H1 (cell line): ENCODE results near the gene ADGRG2. TPM values are rescaled to one million over a fixed set of nuclear protein-coding genes. Genes with fewer than 3 reads are reported as not detected.

Experiments
- BCL11A ChIP-seq, 2 experiments: IDR thresholded peaks; one replicate each; pipeline ENCODE4 v1.6.1; 2011; ENCODE audit warnings: low read depth in 2 of 2, low read length in 2 of 2, mild to moderate bottlenecking in 2 of 2
- BRCA1 ChIP-seq: IDR thresholded peaks from 2 replicates; pipeline ENCODE4 v1.6.1; 2012; ENCODE audit warnings: low read depth, low read length, improper control_type of control experiment
- CBX5 ChIP-seq: fragments of 300-800, 300-1000 bp; sonication (generic); IDR thresholded peaks from 2 replicates; pipeline ENCODE4 v1.7.1; 2016; ENCODE audit warnings: antibody characterized with exemption, low read length, low read depth
- EGR1 ChIP-seq: IDR thresholded peaks from 2 replicates; pipeline ENCODE4 v1.6.1; 2011; ENCODE audit warnings: low read depth, low read length, borderline replicate concordance
- EP300 ChIP-seq, 2 experiments: IDR thresholded peaks; 1 replicate in 1 of 2; 2 replicates in 1 of 2; pipeline ENCODE4 v1.6.1; 2011 to 2012; ENCODE audit warnings: low read depth in 2 of 2, low read length in 2 of 2, mild to moderate bottlenecking in 2 of 2, borderline replicate concordance in 1 of 2, inconsistent platforms in 1 of 2, moderate library complexity in 1 of 2
- POLR2A ChIP-seq, 2 experiments: IDR thresholded peaks; 1 replicate in 1 of 2; 2 replicates in 1 of 2; pipeline ENCODE4 v1.6.1; 2011; ENCODE audit warnings: low read depth in 2 of 2, low read length in 2 of 2, mild to moderate bottlenecking in 2 of 2; ENCODE audit errors: control extremely low read depth in 1 of 2
- POU5F1 ChIP-seq: IDR thresholded peaks from 2 replicates; pipeline ENCODE4 v1.6.1; 2011; ENCODE audit warnings: low read depth, mild to moderate bottlenecking, low read length, moderate library complexity
- RXRA ChIP-seq: IDR thresholded peaks from 2 replicates; pipeline ENCODE4 v1.6.1; 2011; ENCODE audit warnings: low read depth, mild to moderate bottlenecking, low read length, moderate library complexity; ENCODE audit not compliant: insufficient read depth
- SP4 ChIP-seq: IDR thresholded peaks from 2 replicates; pipeline ENCODE4 v1.6.1; 2012; ENCODE audit warnings: low read length, inconsistent platforms
- TBP ChIP-seq: IDR thresholded peaks from 2 replicates; pipeline ENCODE4 v1.6.1; 2011; ENCODE audit warnings: low read depth, low read length, improper control_type of control experiment
- YY1 ChIP-seq: IDR thresholded peaks from 2 replicates; pipeline ENCODE4 v1.6.1; 2011; ENCODE audit warnings: low read depth, mild to moderate bottlenecking, low read length
- polyA plus RNA-seq, 7 experiments: library from polyadenylated mRNA; depleted of rRNA in 3 of 7; stranded (reverse) in 5 of 7; unstranded in 2 of 7; fragments of >200 nt in 5 of 7; fragments of 200-250 nt in 2 of 7; gene quantifications; 1 replicate in 5 of 7; 2 replicates in 1 of 7; 4 replicates in 1 of 7; pipeline versions ENCODE4 v1.2.1 to v1.2.3, GENCODE V29; 2011 to 2013; ENCODE audit warnings: missing spikeins in 2 of 7, mixed read lengths in 2 of 7
- total RNA-seq: library from RNA; stranded (reverse); fragmentation: NEBNext Ultra II Directional; extraction: Animal tissue kit (Norgen Biotek cat#: 25700); gene quantifications from 2 replicates; pipeline ENCODE4 v1.2.1, GENCODE V29; 2021
- TF ChIP-seq, protein P1 (sequence below): fragments of 300-600 bp; sonication (generic); IDR thresholded peaks from 2 replicates; pipeline ENCODE4 v1.7.1; 2012; ENCODE audit warnings: low read length, moderate library complexity, mild to moderate bottlenecking, inconsistent platforms; ENCODE audit not compliant: insufficient replicate concordance

The ADGRG2 gene
- total and polyA plus RNA-seq, 2 of the 8 experiments (the other 6 are each of a cell fraction or from before 2014, with no cell fraction given) = 8.9 to 13.3 TPM

DNA sequence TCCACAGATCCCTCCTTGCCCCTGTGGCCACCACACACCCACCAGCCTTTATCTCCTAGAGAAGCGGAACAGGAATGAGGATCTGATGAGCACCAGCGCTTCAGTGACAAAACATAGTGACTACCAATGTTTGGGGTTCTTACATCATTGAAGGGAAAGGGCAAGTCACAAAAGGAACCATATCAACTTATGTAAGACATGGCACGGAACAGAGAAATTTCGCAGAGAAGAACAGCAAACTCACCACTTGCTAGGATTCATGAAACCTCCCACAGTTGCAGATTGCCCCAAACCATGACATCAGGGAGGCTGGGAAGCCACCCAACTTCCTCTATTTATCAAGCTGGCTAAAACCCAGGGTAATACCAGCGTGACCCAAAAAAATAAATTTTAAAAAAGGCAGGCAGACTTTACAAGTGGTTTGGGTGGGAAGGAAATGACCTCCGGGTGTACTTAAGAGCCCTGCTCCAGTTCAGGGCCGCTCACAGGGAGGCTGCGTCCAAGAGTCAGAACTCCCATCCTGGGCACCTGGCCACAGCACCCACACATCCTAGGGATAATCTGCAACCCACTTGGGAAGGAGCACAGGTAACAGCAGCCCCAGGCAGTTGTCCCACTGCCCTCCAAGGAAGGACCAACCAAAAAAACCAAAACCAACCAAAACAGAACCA is 36.0 kb downstream of the ADGRG2 start (continued):
- TF ChIP-seq, protein P1, sequence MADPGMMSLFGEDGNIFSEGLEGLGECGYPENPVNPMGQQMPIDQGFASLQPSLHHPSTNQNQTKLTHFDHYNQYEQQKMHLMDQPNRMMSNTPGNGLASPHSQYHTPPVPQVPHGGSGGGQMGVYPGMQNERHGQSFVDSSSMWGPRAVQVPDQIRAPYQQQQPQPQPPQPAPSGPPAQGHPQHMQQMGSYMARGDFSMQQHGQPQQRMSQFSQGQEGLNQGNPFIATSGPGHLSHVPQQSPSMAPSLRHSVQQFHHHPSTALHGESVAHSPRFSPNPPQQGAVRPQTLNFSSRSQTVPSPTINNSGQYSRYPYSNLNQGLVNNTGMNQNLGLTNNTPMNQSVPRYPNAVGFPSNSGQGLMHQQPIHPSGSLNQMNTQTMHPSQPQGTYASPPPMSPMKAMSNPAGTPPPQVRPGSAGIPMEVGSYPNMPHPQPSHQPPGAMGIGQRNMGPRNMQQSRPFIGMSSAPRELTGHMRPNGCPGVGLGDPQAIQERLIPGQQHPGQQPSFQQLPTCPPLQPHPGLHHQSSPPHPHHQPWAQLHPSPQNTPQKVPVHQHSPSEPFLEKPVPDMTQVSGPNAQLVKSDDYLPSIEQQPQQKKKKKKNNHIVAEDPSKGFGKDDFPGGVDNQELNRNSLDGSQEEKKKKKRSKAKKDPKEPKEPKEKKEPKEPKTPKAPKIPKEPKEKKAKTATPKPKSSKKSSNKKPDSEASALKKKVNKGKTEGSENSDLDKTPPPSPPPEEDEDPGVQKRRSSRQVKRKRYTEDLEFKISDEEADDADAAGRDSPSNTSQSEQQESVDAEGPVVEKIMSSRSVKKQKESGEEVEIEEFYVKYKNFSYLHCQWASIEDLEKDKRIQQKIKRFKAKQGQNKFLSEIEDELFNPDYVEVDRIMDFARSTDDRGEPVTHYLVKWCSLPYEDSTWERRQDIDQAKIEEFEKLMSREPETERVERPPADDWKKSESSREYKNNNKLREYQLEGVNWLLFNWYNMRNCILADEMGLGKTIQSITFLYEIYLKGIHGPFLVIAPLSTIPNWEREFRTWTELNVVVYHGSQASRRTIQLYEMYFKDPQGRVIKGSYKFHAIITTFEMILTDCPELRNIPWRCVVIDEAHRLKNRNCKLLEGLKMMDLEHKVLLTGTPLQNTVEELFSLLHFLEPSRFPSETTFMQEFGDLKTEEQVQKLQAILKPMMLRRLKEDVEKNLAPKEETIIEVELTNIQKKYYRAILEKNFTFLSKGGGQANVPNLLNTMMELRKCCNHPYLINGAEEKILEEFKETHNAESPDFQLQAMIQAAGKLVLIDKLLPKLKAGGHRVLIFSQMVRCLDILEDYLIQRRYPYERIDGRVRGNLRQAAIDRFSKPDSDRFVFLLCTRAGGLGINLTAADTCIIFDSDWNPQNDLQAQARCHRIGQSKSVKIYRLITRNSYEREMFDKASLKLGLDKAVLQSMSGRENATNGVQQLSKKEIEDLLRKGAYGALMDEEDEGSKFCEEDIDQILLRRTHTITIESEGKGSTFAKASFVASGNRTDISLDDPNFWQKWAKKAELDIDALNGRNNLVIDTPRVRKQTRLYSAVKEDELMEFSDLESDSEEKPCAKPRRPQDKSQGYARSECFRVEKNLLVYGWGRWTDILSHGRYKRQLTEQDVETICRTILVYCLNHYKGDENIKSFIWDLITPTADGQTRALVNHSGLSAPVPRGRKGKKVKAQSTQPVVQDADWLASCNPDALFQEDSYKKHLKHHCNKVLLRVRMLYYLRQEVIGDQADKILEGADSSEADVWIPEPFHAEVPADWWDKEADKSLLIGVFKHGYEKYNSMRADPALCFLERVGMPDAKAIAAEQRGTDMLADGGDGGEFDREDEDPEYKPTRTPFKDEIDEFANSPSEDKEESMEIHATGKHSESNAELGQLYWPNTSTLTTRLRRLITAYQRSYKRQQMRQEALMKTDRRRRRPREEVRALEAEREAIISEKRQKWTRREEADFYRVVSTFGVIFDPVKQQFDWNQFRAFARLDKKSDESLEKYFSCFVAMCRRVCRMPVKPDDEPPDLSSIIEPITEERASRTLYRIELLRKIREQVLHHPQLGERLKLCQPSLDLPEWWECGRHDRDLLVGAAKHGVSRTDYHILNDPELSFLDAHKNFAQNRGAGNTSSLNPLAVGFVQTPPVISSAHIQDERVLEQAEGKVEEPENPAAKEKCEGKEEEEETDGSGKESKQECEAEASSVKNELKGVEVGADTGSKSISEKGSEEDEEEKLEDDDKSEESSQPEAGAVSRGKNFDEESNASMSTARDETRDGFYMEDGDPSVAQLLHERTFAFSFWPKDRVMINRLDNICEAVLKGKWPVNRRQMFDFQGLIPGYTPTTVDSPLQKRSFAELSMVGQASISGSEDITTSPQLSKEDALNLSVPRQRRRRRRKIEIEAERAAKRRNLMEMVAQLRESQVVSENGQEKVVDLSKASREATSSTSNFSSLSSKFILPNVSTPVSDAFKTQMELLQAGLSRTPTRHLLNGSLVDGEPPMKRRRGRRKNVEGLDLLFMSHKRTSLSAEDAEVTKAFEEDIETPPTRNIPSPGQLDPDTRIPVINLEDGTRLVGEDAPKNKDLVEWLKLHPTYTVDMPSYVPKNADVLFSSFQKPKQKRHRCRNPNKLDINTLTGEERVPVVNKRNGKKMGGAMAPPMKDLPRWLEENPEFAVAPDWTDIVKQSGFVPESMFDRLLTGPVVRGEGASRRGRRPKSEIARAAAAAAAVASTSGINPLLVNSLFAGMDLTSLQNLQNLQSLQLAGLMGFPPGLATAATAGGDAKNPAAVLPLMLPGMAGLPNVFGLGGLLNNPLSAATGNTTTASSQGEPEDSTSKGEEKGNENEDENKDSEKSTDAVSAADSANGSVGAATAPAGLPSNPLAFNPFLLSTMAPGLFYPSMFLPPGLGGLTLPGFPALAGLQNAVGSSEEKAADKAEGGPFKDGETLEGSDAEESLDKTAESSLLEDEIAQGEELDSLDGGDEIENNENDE = no peak
- no peak for TF ChIP-seq POLR2A (IDR thresholded peaks at IDR 0.05; ENCODE audit: control extremely low read depth in 1 of 2, low read depth in 2 of 2, low read length in 2 of 2)
- TF ChIP-seq YY1 = no peak
- no peak for TF ChIP-seq BRCA1
- no peak for TF ChIP-seq EP300 (IDR thresholded peaks at IDR 0.05; ENCODE audit: borderline replicate concordance in 1 of 2, low read depth in 2 of 2, low read length in 2 of 2)
- no peak for TF ChIP-seq BCL11A (IDR thresholded peaks at IDR 0.05; ENCODE audit: low read depth in 2 of 2, low read length in 2 of 2)
- no peak for TF ChIP-seq SP4
- no peak for TF ChIP-seq TBP
- no peak for TF ChIP-seq CBX5
- TF ChIP-seq POU5F1 = no peak
- no peak for TF ChIP-seq EGR1
- TF ChIP-seq RXRA = no peak
